ENCODE results near the gene EPHB2. TPM values are rescaled to one million over a fixed set of nuclear protein-coding genes. Genes with fewer than 3 reads are reported as not detected.
"Not testable (repeated sequence)": the region's sequence is repeated elsewhere in the genome, so short reads cannot be mapped to it uniquely, and the experiment has no call there.

EPHB2 gene
- total RNA-seq, 1 donor from 2014 or later: 40.3 TPM

DNA sequence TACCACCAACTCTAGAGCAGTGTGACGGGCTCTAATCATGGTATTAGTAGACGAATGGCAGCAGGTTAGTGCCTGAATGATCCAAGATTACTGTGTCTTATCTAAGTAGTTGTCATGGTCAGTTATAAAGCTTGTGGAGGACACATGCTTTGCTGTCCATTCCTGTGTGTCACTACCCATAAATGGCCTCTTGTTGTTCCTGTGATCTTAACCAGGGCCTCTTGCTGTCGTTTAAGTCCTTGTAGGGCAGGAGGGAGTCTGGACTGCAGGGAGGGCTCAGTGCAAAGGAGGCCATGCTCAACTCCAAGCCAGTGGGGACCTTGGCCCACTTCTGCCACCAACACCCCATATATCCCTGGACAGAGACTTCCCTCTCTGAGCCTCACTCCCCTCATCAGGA is 130.5 kb downstream of the EPHB2 start:
- Mint-ChIP-seq H3K4me3 (no peak overlapping the region), H3K4me1 (ENCODE audit: unreplicated experiment) (peaks cover 39% of the 10 kb centered on the region), H3K27ac (no peak overlapping the region), H3K9me3 (no peaks in the 10 kb centered on the region), H3K27me3 (peaks cover 3% of the 10 kb centered on the region), H3K36me3 (no peaks in the 10 kb centered on the region)
- no peak for DNase-seq (ENCODE audit: extremely low spot score, unreplicated experiment)
- TF ChIP-seq, protein P1, sequence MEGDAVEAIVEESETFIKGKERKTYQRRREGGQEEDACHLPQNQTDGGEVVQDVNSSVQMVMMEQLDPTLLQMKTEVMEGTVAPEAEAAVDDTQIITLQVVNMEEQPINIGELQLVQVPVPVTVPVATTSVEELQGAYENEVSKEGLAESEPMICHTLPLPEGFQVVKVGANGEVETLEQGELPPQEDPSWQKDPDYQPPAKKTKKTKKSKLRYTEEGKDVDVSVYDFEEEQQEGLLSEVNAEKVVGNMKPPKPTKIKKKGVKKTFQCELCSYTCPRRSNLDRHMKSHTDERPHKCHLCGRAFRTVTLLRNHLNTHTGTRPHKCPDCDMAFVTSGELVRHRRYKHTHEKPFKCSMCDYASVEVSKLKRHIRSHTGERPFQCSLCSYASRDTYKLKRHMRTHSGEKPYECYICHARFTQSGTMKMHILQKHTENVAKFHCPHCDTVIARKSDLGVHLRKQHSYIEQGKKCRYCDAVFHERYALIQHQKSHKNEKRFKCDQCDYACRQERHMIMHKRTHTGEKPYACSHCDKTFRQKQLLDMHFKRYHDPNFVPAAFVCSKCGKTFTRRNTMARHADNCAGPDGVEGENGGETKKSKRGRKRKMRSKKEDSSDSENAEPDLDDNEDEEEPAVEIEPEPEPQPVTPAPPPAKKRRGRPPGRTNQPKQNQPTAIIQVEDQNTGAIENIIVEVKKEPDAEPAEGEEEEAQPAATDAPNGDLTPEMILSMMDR (conservative IDR thresholded peaks at IDR 0.05): no peak

- Mint-ChIP-seq H3K4me3 (no peak overlapping the region), H3K27ac (no peak overlapping the region), H3K36me3 (no peaks in the 10 kb centered on the region), H3K9me3 (no peaks in the 10 kb centered on the region), H3K27me3 (peaks cover 3% of the 10 kb centered on the region), H3K4me1 (ENCODE audit: unreplicated experiment) (peaks cover 38% of the 10 kb centered on the region)
- TF ChIP-seq, protein P1 (conservative IDR thresholded peaks at IDR 0.05): no peak
- DNase-seq (ENCODE audit: extremely low spot score, unreplicated experiment): no peak
These were observed 131.2 kb downstream of the EPHB2 start for GRCh38 chr1:22841860-22842281.

- DNase-seq (ENCODE audit: extremely low spot score, unreplicated experiment); H3K36me3 Mint-ChIP-seq; H3K27me3 Mint-ChIP-seq; H3K27ac Mint-ChIP-seq; H3K9me3 Mint-ChIP-seq; H3K4me3 Mint-ChIP-seq: not testable (repeated sequence)
- H3K4me1 Mint-ChIP-seq (ENCODE audit: unreplicated experiment): peaks cover 35% of the 10 kb centered on the region
These were observed 133.0 kb downstream of the EPHB2 start for GRCh38 chr1:22843441-22844183.

- H3K27ac Mint-ChIP-seq: no peak overlapping the region
- TF ChIP-seq, protein P1 (conservative IDR thresholded peaks at IDR 0.05): no peak
- peaks cover 3% of the 10 kb centered on the region for H3K27me3 Mint-ChIP-seq
- H3K9me3 Mint-ChIP-seq: no peaks in the 10 kb centered on the region
- no peak overlapping the region for H3K4me3 Mint-ChIP-seq
- H3K4me1 Mint-ChIP-seq (ENCODE audit: unreplicated experiment): peaks cover 43% of the 10 kb centered on the region
- no peak for DNase-seq (ENCODE audit: extremely low spot score, unreplicated experiment)
- H3K36me3 Mint-ChIP-seq: no peaks in the 10 kb centered on the region
These were observed 134.0 kb downstream of the EPHB2 start for GRCh38 chr1:22844621-22845020.

- Mint-ChIP-seq H3K27me3 (peaks cover 3% of the 10 kb centered on the region), H3K4me3 (peak overlapping the region; percentile 1), H3K36me3 (no peaks in the 10 kb centered on the region), H3K4me1 (ENCODE audit: unreplicated experiment) (peaks cover 51% of the 10 kb centered on the region), H3K27ac (peak overlapping the region; percentile 7), H3K9me3 (no peaks in the 10 kb centered on the region)
- DNase-seq (ENCODE audit: extremely low spot score, unreplicated experiment): no peak
- TF ChIP-seq, protein P1 (conservative IDR thresholded peaks at IDR 0.05): no peak
These were observed 134.8 kb downstream of the EPHB2 start for GRCh38 chr1:22845398-22845935.

DNA sequence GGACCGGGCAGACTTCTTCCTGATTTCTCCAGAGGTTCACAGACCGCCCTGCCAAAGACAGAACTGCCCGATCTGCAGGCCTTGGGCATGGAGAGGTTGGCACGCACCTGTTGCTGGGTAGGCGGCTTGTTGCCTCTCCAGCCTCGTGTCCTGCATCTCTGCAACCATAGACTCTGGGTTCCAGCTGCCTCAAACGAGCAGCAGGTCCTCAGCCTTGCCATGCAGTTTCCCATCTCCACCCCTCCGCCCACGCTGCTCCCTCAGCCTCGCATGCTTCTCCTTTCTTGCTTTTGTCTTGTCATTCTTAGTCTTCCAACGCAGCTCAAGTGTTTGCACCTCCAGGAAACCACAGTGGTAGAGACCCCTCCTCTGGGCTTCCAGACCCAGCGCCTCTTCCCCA is 135.8 kb downstream of the EPHB2 start:
- Mint-ChIP-seq H3K4me3 (no peak overlapping the region), H3K27ac (no peak overlapping the region), H3K9me3 (no peaks in the 10 kb centered on the region), H3K4me1 (ENCODE audit: unreplicated experiment) (peaks cover 54% of the 10 kb centered on the region), H3K36me3 (no peaks in the 10 kb centered on the region), H3K27me3 (peaks cover 3% of the 10 kb centered on the region)
- TF ChIP-seq, protein P1 (conservative IDR thresholded peaks at IDR 0.05): no peak
- DNase-seq (ENCODE audit: extremely low spot score, unreplicated experiment): no peak

Measured in type B pancreatic cell (in vitro differentiated cells).